WTC11 (cell line): ENCODE measurements around the gene NSD1. TPM values are rescaled to one million over a fixed set of nuclear protein-coding genes. Genes with fewer than 3 reads are reported as not detected.
A peak's percentile ranks its signal among the peaks of the same experiment; 100 is the strongest.

Source experiments
- ATAC-seq: fragments of 200-7000 bp; cut with Tn5 transposase; 2 replicates; pipeline ENCODE4 v1.10.0; 2021; ENCODE audit warnings: mild to moderate bottlenecking, moderate library complexity
- CTCF ChIA-PET: fragments of 300-600 bp; sonication (Branson Sonifier 250); formaldehyde crosslinking; loops from one replicate; lab custom pipeline; 2021; ENCODE audit warnings: antibody characterized with exemption; lab: Charles Lee
- POLR2A ChIA-PET: fragments of 350-600 bp; sonication (Branson Sonifier 250); formaldehyde crosslinking; loops from one replicate; lab custom pipeline; 2021; ENCODE audit warnings: antibody characterized with exemption; lab: Charles Lee
- DNase-seq: peaks from one replicate; pipeline ENCODE4 v3.0.0; 2021; ENCODE audit warnings: low spot score
- H3K27ac Mint-ChIP-seq: 2 replicates; pipeline ENCODE4 v1.8.0; 2021; ENCODE audit warnings: mixed read lengths
- H3K27me3 Mint-ChIP-seq: 2 replicates; pipeline ENCODE4 v1.8.0; 2021; ENCODE audit warnings: low read depth, mild to moderate bottlenecking, moderate library complexity, mixed read lengths
- H3K36me3 Mint-ChIP-seq: 2 replicates; pipeline ENCODE4 v1.8.0; 2021; ENCODE audit warnings: mixed read lengths
- H3K4me1 Mint-ChIP-seq: 2 replicates; pipeline ENCODE4 v1.8.0; 2022; ENCODE audit warnings: mixed read lengths
- H3K4me3 Mint-ChIP-seq: 2 replicates; pipeline ENCODE4 v1.8.0; 2021; ENCODE audit warnings: mild to moderate bottlenecking, moderate library complexity, mixed read lengths
- H3K9me3 Mint-ChIP-seq: 2 replicates; pipeline ENCODE4 v1.8.0; 2021; ENCODE audit warnings: mixed read lengths
- ARID4B ChIP-seq: sonication (generic); formaldehyde crosslinking; IDR thresholded peaks from 2 replicates; pipeline ENCODE4 v1.8.0; 2023; ENCODE audit warnings: missing genetic modification reagents, mild to moderate bottlenecking, borderline replicate concordance
- CBFB ChIP-seq: sonication (generic); formaldehyde crosslinking; IDR thresholded peaks from 2 replicates; pipeline ENCODE4 v1.8.1; 2022; ENCODE audit warnings: mild to moderate bottlenecking, low read depth, missing genetic modification reagents
- GTF2I ChIP-seq: fragments of 250-450 bp; sonication (Bioruptor Pico); conservative IDR thresholded peaks from 2 replicates; pipeline ENCODE4 v1.4.0; 2021; ENCODE audit warnings: mild to moderate bottlenecking
- NFATC4 ChIP-seq: fragments of 250-450 bp; sonication (Bioruptor Pico); IDR thresholded peaks from 2 replicates; pipeline ENCODE4 v1.9.0; 2021; ENCODE audit warnings: mild to moderate bottlenecking
- NFE2L1 ChIP-seq: sonication (generic); formaldehyde crosslinking; IDR thresholded peaks from 2 replicates; pipeline ENCODE4 v1.8.1; 2023; ENCODE audit warnings: missing genetic modification reagents
- total RNA-seq: library from RNA; stranded (reverse); gene quantifications from 3 replicates; pipeline ENCODE4 v1.2.3, GENCODE V29; 2021
- TF ChIP-seq, protein P1 (sequence below): fragments of 200-600 bp; IDR thresholded peaks from 2 replicates; pipeline ENCODE4 v1.8.0; 2022; ENCODE audit warnings: antibody characterized with exemption
- TF ChIP-seq, protein P2 (sequence below): sonication (generic); formaldehyde crosslinking; IDR thresholded peaks from 2 replicates; pipeline ENCODE4 v1.8.1; 2022; ENCODE audit warnings: mild to moderate bottlenecking, moderate library complexity, missing genetic modification reagents
- TF ChIP-seq, protein P3 (sequence below): sonication (generic); formaldehyde crosslinking; IDR thresholded peaks from 2 replicates; pipeline ENCODE4 v1.8.1; 2022; ENCODE audit warnings: low read depth, mild to moderate bottlenecking, moderate library complexity, missing genetic modification reagents, borderline replicate concordance
- TF ChIP-seq, protein P4 (sequence below): sonication (generic); formaldehyde crosslinking; IDR thresholded peaks from 2 replicates; pipeline ENCODE4 v1.8.0; 2022; ENCODE audit warnings: missing genetic modification reagents
- TF ChIP-seq, protein P5 (sequence below): sonication (generic); formaldehyde crosslinking; IDR thresholded peaks from 2 replicates; pipeline ENCODE4 v1.8.0; 2022; ENCODE audit warnings: mild to moderate bottlenecking, missing genetic modification reagents
- TF ChIP-seq, protein P6 (sequence below): fragments of 250-450 bp; sonication (Bioruptor Pico); conservative IDR thresholded peaks from 2 replicates; pipeline ENCODE4 v1.9.0; 2021; ENCODE audit warnings: mild to moderate bottlenecking

NSD1 gene
- total RNA-seq, 1 experiment from 2014 or later: 148 TPM

DNA sequence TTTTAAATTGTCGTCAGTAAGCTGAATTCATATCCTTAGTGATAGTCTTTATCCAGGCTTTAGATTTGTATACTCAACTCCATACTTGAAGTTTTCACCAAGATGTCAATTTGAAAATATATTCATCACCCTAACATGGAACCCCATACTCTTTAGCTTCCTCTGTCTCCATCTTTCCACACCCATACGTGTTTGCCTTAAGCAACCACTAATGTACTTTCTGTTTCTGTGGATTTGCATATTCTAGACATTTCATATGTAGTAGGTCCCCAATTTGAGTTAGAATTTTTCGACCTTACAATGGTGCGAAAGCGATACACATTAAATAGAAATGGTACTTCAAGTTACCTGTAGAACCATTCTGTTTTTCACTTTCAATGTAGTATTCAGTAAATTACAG is 65.2 kb downstream of the NSD1 start:
- no peaks in the 10 kb centered on the region for H3K27me3 Mint-ChIP-seq
- no peak overlapping the region for H3K4me3 Mint-ChIP-seq
- TF ChIP-seq, protein P1, sequence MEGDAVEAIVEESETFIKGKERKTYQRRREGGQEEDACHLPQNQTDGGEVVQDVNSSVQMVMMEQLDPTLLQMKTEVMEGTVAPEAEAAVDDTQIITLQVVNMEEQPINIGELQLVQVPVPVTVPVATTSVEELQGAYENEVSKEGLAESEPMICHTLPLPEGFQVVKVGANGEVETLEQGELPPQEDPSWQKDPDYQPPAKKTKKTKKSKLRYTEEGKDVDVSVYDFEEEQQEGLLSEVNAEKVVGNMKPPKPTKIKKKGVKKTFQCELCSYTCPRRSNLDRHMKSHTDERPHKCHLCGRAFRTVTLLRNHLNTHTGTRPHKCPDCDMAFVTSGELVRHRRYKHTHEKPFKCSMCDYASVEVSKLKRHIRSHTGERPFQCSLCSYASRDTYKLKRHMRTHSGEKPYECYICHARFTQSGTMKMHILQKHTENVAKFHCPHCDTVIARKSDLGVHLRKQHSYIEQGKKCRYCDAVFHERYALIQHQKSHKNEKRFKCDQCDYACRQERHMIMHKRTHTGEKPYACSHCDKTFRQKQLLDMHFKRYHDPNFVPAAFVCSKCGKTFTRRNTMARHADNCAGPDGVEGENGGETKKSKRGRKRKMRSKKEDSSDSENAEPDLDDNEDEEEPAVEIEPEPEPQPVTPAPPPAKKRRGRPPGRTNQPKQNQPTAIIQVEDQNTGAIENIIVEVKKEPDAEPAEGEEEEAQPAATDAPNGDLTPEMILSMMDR: no peak
- TF ChIP-seq ARID4B (CRISPR knock-in tag) (no peak), NFE2L1 (CRISPR knock-in tag) (no peak), GTF2I (no peak), CBFB (CRISPR knock-in tag) (no peak), NFATC4 (no peak)
- TF ChIP-seq, protein P2, sequence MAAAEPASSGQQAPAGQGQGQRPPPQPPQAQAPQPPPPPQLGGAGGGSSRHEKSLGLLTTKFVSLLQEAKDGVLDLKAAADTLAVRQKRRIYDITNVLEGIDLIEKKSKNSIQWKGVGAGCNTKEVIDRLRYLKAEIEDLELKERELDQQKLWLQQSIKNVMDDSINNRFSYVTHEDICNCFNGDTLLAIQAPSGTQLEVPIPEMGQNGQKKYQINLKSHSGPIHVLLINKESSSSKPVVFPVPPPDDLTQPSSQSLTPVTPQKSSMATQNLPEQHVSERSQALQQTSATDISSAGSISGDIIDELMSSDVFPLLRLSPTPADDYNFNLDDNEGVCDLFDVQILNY (CRISPR knock-in tag): no peak
- TF ChIP-seq, protein P3, sequence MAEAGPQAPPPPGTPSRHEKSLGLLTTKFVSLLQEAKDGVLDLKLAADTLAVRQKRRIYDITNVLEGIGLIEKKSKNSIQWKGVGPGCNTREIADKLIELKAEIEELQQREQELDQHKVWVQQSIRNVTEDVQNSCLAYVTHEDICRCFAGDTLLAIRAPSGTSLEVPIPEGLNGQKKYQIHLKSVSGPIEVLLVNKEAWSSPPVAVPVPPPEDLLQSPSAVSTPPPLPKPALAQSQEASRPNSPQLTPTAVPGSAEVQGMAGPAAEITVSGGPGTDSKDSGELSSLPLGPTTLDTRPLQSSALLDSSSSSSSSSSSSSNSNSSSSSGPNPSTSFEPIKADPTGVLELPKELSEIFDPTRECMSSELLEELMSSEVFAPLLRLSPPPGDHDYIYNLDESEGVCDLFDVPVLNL (CRISPR knock-in tag): no peak
- TF ChIP-seq, protein P4, sequence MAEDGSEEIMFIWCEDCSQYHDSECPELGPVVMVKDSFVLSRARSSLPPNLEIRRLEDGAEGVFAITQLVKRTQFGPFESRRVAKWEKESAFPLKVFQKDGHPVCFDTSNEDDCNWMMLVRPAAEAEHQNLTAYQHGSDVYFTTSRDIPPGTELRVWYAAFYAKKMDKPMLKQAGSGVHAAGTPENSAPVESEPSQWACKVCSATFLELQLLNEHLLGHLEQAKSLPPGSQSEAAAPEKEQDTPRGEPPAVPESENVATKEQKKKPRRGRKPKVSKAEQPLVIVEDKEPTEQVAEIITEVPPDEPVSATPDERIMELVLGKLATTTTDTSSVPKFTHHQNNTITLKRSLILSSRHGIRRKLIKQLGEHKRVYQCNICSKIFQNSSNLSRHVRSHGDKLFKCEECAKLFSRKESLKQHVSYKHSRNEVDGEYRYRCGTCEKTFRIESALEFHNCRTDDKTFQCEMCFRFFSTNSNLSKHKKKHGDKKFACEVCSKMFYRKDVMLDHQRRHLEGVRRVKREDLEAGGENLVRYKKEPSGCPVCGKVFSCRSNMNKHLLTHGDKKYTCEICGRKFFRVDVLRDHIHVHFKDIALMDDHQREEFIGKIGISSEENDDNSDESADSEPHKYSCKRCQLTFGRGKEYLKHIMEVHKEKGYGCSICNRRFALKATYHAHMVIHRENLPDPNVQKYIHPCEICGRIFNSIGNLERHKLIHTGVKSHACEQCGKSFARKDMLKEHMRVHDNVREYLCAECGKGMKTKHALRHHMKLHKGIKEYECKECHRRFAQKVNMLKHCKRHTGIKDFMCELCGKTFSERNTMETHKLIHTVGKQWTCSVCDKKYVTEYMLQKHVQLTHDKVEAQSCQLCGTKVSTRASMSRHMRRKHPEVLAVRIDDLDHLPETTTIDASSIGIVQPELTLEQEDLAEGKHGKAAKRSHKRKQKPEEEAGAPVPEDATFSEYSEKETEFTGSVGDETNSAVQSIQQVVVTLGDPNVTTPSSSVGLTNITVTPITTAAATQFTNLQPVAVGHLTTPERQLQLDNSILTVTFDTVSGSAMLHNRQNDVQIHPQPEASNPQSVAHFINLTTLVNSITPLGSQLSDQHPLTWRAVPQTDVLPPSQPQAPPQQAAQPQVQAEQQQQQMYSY (CRISPR knock-in tag): no peak
- TF ChIP-seq, protein P5, sequence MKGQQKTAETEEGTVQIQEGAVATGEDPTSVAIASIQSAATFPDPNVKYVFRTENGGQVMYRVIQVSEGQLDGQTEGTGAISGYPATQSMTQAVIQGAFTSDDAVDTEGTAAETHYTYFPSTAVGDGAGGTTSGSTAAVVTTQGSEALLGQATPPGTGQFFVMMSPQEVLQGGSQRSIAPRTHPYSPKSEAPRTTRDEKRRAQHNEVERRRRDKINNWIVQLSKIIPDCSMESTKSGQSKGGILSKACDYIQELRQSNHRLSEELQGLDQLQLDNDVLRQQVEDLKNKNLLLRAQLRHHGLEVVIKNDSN (CRISPR knock-in tag): no peak
- TF ChIP-seq, protein P6, sequence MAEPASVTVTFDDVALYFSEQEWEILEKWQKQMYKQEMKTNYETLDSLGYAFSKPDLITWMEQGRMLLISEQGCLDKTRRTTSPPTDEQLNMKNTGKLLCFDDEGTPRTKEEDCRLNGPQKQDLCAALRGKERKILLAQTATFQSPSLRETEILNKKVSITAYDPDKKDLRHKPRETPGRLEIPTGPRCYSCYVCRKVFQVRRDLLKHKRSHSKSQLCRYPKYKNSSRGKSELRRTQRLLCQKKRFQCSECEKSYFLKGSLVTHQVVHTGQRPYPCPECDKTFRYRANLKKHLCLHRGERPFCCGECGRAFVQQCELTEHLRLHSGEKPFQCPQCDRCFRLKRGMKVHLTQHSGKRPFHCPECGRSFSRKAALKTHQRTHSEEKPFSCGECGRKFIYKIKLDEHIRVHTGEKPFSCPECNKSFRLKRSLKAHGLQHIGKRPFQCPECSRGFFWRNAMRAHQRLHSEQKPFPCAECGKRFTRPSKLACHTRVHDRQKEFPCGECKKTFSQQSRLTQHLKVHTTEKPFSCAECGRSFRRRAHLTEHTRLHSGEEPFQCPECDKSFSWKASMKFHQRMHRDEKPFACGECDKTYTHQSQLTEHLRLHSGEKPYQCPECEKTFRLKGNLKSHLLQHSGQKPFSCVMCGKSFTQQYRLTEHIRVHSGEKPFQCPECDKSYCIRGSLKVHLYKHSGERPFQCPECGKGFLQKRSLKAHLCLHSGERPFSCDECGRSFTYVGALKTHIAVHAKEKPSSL (CRISPR knock-in tag): no peak
- no peaks in the 10 kb centered on the region for H3K4me1 Mint-ChIP-seq
- peaks cover 54% of the 10 kb centered on the region for H3K36me3 Mint-ChIP-seq
- H3K9me3 Mint-ChIP-seq: no peaks in the 10 kb centered on the region
- ChIA-PET POLR2A (no interaction called here), CTCF (no interaction called here)
- DNase-seq (no peak), ATAC-seq (no peak)
- H3K27ac Mint-ChIP-seq: peak overlapping the region; percentile 13; the same call in 1 of the 2 replicates
